Stimulated activated CD8-positive, alpha-beta memory T cell treated with anti-CD3 and anti-CD28 coated beads, Interleukin-7, amount 100 ng/mL, for 4 hours (primary cell): ENCODE measurements around the gene MRPS31.
"Not testable (repeated sequence)": the region's sequence is repeated elsewhere in the genome, so short reads cannot be mapped to it uniquely, and the experiment has no call there.

Experiments used
- DNase-seq, 2 donors: peaks; one replicate each; pipeline ENCODE4 v3.0.0-alpha.2; 2020; ENCODE audit warnings: low read depth in 2 of 2

MRPS31 gene

DNA sequence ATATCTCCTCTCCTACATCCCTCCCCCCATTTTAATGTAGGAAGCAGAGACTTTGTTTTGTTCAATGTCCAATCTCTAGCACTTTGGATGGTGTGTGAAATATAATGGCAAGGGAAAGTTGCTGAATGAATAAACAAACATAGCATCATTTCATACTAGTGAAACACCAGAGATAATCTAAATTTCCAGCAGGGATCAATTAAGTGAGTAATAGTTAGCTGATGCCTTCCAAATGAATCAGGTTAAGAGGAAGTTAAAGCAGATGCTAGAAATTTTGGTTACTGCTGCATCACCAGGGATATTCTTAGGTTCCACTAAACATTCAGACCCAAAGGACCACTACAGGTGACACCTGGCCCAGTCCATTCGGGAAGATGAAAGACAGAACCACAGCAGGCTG, 8.1 kb downstream of the MRPS31 start:
- no peak for DNase-seq

DNA sequence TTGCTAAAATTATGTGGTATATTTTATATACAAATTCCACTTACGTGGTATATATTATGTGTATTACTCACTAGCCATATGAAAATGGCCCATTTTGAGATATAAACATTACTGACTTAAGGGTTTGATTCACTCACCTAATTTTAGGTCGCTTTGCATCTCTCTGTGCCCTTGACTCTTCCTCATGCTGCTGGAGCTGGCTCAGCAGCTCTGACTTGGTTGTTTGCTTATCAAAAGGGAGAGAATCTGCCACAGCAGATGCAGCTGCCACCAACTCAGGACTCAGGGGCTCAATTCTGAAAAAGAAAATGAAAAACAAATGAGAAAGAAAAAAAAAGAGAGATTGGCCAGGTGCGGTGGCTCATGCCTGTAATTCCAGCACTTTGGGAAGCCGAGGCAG, 12.2 kb downstream of the MRPS31 start:
- no peak for DNase-seq

DNA sequence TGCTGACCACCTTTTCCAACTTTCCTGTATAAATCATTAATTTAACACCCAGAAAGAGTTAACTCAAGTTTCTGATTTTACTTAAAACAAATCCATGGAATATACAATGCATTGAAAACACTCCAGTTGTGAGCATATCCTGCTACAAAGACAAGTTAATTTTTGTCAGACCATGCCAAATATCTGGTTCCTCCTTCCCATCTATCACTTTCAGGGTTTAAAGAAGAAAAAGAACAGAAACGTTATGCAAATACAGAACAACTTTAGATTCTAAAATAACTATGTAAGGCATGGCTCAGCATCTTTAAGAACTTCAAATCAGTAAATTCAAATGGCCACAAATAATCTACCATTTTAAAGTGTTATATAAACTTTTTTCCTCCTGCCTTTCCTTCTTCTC, 14.9 kb downstream of the MRPS31 start:
- no peak for DNase-seq

DNA sequence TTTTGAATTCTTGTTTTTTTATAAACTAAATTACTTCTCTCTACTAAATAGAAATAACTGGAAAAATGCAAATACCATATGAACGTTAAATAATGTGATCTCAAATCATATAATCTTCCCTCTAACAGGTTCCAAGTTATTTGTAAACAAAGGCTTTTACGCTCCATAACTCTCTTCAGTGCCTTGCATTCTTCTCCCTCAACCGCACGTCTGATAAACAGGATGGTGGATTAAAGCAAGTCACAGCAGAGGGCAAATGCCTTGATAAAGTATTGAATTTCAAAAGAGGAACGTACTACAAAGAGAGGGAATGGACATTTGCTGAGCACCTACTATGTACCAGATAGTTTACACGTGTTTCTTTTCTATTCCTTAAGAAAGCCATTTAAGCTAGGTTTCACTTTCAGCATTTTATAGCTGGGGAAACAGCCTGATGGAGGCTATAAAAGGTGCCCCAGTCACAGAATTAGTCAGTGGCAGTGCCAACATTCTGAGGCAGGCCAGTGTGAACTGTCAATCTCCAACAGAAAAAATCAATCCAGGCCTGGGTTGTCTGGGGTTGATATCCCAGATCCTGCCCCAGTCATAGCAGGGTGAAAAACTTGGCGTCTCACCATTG, 15.8 kb downstream of the MRPS31 start:
- DNase-seq = no peak

DNA sequence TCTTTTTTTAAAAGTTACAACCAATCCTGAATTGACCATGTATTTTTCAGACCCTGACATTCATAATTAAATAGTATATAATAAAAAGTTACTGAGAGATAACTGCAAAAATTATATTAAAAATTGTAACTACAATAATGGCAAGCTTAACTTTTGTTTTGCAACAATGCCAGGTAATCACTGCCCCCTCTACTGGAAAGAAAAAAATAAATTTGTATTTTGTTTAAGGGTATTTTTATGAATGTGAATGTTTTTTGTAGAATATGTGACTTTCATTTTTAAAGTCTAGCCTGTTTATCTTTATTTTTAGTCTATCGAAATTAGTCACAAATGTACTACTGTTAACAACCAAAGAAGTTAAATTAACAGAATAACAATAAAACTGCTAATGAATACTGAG, 21.7 kb downstream of the MRPS31 start:
- no peak for DNase-seq

DNA sequence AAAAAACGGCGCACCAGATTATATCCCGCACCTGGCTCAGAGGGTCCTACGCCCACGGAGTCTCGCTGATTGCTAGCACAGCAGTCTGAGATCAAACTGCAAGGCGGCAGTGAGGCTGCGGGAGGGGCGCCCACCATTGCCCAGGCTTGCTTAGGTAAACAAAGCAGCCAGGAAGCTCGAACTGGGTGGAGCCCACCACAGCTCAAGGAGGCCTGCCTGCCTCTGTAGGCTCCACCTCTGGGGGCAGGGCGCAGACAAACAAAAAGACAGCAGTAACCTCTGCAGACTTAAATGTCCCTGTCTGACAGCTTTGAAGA, 35.8 kb downstream of the MRPS31 start:
- DNase-seq = not testable (repeated sequence)

DNA sequence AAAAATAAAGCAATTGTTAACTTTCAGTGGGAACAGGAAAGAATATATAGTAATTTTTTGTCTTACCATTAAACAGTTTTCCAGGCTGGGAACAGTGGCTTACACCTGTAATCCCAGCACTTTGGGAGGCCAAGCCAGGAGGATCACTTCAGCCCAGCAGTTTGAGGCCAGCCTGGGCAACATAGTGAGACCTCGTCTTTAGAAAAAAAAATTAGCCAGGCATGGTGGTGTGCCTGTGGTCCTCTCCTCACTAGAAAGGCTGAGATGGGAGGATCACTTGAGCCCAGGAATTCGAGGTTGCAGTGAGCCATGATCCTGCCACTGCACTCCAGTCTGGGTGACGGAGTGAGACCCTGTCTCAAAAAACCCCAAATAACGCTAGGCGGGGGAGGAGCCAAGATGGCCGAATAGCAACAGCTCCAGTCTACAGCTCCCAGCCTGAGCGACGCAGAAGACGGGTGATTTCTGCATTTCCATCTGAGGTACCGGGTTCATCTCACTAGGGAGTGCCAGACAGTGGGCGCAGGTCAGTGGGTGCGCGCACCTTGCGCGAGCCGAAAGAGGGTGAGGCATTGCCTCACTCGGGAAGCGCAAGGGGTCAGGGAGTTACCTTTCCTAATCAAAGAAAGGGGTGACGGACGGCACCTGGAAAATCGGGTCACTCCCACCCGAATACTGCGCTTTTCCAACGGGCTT, 36.3 kb downstream of the MRPS31 start:
- DNase-seq = not testable (repeated sequence)

DNA sequence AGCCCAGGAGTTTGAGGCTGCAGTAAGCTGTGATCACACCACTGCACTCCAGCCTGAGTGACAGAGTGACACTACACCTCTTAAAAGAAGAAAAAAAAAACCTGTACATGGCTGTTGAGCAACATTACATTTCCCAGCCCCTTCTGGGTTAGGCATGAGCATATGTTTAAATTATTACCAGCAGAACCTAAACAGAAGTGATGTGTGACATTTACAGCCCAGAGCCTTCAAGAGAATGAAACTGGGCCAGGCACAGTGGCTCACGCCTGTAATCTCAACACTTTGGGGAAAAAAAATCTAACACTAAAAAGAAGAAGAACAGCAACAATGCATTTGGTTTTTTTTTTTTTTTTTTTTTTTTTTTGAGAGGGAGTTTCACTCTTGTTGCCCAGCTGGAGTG, 38.3 kb downstream of the MRPS31 start:
- DNase-seq = no peak

DNA sequence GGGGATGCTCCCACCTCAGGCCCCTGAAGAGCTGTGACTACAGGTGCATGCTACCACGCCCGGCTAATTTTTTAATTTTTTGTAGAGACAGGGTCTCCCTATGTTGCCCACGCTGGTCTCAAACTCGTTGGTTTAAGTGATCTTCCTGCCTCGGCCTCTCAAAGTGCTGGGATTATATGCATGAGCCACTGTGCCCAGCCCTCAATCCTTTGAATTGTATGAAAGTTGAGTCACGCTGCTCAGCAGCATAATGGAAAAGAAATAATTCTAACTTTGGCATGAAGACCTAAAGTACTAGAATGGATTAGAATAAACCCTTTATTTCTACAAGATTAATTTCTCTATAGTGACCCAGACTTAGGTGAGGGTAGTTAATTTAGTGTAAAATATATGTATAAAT, 42.4 kb downstream of the MRPS31 start:
- DNase-seq = no peak

DNA sequence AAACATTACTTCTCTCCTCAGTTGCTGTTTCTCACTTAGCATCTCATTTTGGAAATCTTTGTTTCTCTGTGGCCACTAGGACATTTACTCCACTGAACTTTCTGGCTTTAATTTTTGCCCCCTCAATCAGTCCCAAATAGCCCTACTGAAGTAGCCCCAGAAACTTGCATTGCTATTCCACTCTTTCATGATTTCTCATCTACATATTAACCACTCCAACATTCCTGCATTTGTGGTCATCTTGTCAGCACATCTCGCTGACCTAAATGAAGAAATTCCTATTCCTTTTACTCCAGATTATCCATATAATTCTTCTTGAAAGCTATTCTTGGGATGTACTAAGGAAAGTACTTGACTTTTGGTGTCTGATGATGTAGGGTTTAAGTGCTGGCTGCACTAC, 56.6 kb downstream of the MRPS31 start:
- not testable (repeated sequence) for DNase-seq

DNA sequence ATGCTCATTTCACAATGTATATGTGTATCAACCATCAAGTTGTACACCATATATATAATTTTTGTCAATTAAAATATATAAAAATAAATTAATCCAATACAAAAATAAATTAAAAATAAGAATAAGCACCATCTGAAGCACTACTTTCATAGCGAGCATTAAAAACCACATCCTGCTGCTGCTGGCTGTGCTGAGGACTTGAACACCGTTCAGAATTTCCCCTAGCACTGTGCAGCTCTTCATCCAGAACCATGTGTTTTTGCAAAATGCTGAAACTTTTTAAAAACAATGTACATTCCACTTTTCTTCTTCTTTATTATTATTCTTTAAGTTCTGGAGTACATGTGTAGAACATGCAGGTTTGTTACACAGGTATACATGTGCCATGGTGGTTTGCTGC, 64.6 kb downstream of the MRPS31 start:
- DNase-seq = no peak

DNA sequence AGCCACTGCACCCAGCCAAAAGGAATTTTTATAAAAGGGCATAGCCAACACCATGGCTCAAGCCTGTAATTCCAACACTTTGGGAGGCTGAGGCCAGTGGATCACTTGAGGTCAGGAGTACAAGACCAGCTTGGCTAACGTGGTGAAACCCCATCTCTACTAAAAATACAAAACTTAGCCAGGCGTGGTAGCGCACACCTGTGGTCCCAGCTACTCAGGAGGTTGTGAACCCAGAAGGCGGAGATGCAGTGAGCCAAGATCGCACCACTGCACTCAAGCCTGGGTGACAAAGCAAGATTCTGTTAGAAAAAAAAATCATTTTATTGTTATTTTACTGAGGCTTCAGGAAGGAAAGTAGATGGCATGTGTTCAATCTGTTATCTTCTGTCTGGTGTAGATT, 73.3 kb downstream of the MRPS31 start:
- no peak for DNase-seq

DNA sequence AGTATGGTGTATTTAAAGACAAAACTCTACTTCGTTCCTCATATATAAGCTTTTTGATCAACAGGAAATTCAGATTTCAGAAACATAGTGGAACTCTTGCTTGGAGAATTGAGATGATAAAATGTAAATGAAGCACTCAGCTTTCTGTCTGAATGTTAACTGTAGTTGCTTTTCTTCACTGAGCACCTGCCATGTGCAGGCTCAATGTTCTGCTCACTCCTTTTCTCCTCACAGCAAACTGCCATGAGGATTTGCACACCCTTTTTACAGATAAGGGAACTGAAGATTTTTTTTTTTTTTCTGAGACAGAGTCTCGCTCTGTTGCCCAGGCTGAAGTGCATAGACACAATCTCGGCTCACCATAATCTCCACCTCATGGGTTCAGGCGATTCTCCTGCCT, 76.6 kb downstream of the MRPS31 start:
- no peak for DNase-seq

DNA sequence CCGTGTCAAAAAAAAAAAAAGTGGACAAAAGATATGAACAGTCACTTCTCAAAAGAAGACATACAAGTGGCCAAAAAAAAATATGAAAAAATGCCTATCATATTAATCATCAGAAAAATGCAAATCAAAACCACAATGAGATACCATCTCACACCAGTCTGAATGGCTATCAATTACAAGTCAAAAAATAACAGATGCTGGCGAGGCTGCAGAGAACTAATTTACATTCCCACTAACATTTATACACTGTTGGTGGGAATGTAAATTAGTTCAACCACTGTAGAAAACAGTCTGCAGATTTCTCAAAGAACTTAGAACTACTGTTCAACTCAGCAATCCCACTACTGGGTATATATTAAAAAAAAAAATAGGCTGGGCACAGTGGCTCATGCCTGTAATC, 78.0 kb downstream of the MRPS31 start:
- DNase-seq = no peak

DNA sequence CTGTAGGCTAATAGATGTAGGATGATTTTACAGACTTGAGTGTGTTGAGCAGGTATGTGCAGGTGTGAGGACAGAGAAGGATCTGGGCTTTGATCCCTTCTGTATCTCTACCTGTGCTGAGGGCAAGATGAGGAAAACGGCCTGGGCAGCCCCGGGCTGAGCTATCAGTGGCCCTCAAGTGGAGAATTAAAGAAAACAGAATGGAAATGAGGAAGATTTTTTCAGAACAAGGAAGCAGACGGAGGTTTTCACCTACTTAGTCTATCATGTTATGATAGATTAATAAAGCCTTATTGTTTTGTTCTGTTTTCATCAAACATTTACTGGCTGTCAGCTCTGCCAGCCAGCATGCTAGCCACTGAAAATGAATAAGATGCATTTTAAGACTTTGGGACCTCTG, 82.2 kb downstream of the MRPS31 start:
- DNase-seq = no peak

DNA sequence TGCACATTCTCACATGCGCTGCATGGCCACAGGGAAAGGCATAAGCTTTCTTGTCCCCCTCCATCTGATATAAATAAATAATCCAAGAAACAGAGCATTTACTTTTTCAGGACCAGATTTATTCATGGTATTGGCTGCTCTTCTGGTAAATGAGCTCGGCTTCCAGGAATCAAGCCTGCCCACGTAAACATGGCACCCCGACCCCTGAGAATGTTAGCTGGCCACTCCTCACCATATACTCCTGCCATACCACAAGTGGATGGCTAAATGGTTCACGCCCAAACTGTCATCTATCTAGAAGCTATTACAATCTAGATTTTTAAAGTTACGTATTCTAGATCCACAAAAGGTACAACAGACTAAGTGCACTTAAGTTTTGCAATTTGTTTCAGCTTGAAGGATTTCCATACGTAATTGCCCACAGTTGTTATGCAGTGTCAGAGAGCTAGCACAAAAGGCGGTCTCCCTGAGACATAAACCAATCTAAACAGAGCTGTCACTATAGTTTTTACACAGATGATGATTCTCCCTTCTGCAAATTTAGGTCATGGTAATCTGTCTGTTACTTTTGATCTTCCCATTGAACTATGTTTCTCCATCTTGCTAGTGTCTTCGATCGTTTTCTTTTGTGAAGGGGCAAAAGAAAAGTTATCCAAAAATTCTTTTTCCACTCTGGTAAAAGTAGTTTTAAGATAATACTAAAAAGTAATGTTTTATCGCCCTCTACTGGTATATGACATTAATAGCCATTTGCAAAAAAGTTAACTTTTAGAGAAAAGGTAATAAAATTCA, 88.3 kb downstream of the MRPS31 start:
- no peak for DNase-seq

DNA sequence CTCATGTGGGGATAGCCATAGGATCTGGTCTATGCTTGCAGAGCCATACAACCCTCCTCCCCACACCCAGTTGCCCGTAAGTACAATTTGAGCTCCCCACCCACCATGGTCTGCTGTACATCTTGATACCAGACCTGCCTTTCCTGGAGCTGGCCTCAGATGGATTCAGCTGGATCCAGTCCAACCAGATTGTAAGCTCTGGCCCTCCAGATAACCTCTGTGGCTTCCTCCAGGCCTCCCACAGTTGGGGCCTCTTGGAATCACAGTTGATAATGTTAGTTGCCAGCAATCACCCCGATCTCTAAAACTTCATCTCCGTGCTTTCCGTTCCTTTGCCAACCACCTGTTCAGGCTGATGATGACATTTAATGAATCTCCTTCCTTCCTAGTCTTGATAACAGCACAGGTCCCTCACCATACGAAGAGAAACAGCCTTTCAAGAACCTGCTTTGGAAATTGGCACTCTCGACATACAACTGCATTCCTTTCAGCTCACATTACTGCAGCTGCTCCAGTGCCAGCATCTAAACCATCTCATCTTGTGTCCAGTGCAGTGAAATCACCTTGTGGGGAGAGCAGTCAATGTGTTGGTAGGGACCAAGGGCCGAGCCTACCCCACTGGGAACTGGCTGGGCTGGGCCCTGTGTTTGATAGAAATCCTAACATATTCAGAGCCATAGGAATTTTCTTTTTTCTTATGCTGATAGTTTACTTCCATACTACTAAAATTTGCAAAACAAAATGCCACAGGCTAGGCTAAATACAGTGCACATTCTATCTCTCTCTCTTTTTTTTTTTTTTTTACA, 89.4 kb downstream of the MRPS31 start:
- no peak for DNase-seq

DNA sequence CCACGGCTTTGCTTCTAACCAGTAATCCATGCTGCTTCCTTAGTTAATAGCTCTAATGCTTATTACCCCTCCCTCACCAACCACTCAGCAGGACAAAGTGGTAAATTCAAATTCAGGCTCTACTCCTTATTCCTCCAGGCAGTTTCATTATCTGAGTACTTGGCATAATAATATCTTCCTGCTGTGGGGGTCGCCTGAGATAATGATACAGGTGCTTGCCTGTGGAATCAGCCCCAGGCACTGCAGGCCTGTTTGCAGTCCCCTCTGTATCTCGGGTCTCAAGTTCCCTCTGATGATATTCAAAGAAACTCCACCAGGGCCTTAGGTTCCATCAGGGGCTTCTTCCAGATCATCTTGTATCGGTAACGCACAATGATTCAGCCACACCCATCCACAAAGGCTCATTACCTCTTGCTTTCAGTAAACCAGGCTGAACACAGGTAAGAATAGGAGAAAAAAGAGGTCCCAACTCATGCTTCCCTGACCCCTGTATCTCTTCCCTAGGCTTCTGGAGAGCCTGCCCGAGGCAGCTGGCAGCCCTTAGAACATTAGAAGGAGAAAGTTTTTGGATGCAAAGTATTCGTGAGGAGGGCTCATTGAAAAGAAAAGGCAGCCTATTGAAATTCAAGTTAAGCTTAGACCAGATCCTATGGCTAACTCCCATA, 90.2 kb downstream of the MRPS31 start:
- DNase-seq = no peak

DNA sequence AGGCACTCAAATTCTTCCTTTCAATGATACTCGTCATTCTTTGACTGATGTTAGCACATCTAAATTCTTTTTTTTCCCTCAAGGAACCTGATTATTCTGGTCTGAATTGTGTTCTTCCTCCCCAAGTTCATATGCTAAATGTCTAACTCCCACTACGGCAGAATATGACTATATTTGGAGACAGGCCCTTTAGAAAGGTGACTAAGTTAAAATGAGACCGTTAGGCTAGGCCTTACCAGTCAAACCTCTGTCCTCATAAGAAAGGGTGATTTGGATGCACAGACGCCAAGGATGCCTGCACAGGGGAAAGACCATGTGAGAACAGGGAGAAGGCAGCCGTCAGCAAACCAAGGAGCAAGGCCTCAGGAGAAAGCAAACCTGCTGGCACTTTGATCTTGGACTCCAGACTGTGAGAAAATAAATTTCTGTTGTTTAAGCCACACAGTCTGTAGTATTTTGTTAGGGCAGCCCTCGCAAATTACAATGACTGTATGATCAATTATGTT, 91.5 kb downstream of the MRPS31 start:
- no peak for DNase-seq
